Endothelial cell of umbilical vein (primary cell): ENCODE data around the gene EML6. TPM values are rescaled to one million over a fixed set of nuclear protein-coding genes. Genes with fewer than 3 reads are reported as not detected.

Experiments
- BruUV-seq: library from RNA; stranded (reverse); fragments of 400-500 nt; replicated peaks from 2 replicates; lab custom pipeline; 2021; lab: Mats Ljungman, UMichigan
- CTCF ChIA-PET: fragments of 300-600, 350-600 bp; sonication (Branson Sonifier 250); formaldehyde crosslinking; loops from one replicate; lab custom pipeline; 2021; ENCODE audit warnings: antibody characterized with exemption, inconsistent platforms; lab: Charles Lee
- POLR2A ChIA-PET: fragments of 300-600, 350-600 bp; sonication (Branson Sonifier 250); formaldehyde crosslinking; loops from one replicate; lab custom pipeline; 2021; ENCODE audit warnings: antibody characterized with exemption, inconsistent platforms; lab: Charles Lee
- DNase-seq: peaks from one replicate; pipeline ENCODE4 v3.0.0-alpha.2; 2011; ENCODE audit warnings: low read depth, low spot score
- FAIRE-seq: peaks from 2 replicates; lab custom pipeline; 2011; peaks lifted over from hg19 to GRCh38; lab: Jason Lieb, UNC
- H2AFZ ChIP-seq: 2 replicates; pipeline ENCODE4 v1.6.0; 2012; ENCODE audit warnings: low read depth, low read length, control low read depth, inconsistent platforms
- H3K27ac ChIP-seq: 2 replicates; pipeline ENCODE4 v1.5.1; 2011; ENCODE audit warnings: low read depth, mild to moderate bottlenecking, control low read depth, low read length, moderate library complexity; ENCODE audit not compliant: insufficient read depth
- H3K27me3 ChIP-seq, 2 experiments: 2 replicates each; pipeline versions ENCODE4 v1.6.0 to v1.6.1; 2011; ENCODE audit warnings: low read length in 2 of 2, mixed read lengths in 1 of 2; ENCODE audit not compliant: control insufficient read depth in 2 of 2, insufficient read depth in 2 of 2
- H3K36me3 ChIP-seq, 2 experiments: 2 replicates in 1 of 2; 3 replicates in 1 of 2; pipeline ENCODE4 v1.5.1; 2011; ENCODE audit warnings: low read length in 2 of 2, mild to moderate bottlenecking in 1 of 2, moderate library complexity in 1 of 2; ENCODE audit not compliant: control insufficient read depth in 2 of 2, insufficient read depth in 2 of 2; ENCODE audit errors: extremely low read depth in 1 of 2
- H3K4me1 ChIP-seq: 3 replicates; pipeline ENCODE4 v1.5.1; 2011; ENCODE audit warnings: mild to moderate bottlenecking, low read length; ENCODE audit not compliant: control insufficient read depth, insufficient read depth; ENCODE audit errors: extremely low read depth
- H3K4me2 ChIP-seq: 2 replicates; pipeline ENCODE4 v1.6.1; 2011; ENCODE audit warnings: low read length, control low read depth, mixed read lengths; ENCODE audit not compliant: insufficient read depth
- H3K4me3 ChIP-seq, 3 experiments: fragments of 200-600 bp in 1 of 3; sonication (generic), shearing (Covaris generic) in 1 of 3; replicated peaks in 1 of 3; 2 replicates each; pipeline ENCODE4 v1.5.1; 2011 to 2016; ENCODE audit warnings: control low read depth in 3 of 3, low read length in 3 of 3, mild to moderate bottlenecking in 2 of 3, inconsistent platforms in 1 of 3, low read depth in 1 of 3, moderate library complexity in 1 of 3; ENCODE audit not compliant: insufficient read depth in 1 of 3
- H3K79me2 ChIP-seq: 2 replicates; pipeline ENCODE4 v1.6.0; 2012; ENCODE audit warnings: low read length, inconsistent platforms; ENCODE audit not compliant: control insufficient read depth, insufficient read depth
- H3K9ac ChIP-seq: replicated peaks from 2 replicates; pipeline ENCODE3; 2011; ENCODE audit warnings: low read length, control low read depth; ENCODE audit not compliant: insufficient read depth; ENCODE audit errors: extremely low read depth
- H3K9me1 ChIP-seq: replicated peaks from 3 replicates; pipeline ENCODE4 v1.6.0; 2011; ENCODE audit warnings: mild to moderate bottlenecking, low read length; ENCODE audit not compliant: control insufficient read depth, insufficient read depth; ENCODE audit errors: extremely low read depth
- H3K9me3 ChIP-seq: replicated peaks from 2 replicates; pipeline ENCODE4 v1.5.1; 2012; ENCODE audit warnings: low read length, inconsistent platforms; ENCODE audit not compliant: control insufficient read depth, insufficient read depth
- H4K20me1 ChIP-seq: replicated peaks from 2 replicates; pipeline ENCODE3; 2011; ENCODE audit warnings: mild to moderate bottlenecking, low read length; ENCODE audit not compliant: control insufficient read depth, insufficient read depth; ENCODE audit errors: extremely low read depth
- EZH2 ChIP-seq: IDR thresholded peaks from 2 replicates; pipeline ENCODE4 v1.6.1; 2012; ENCODE audit warnings: borderline replicate concordance, low read depth, mild to moderate bottlenecking, moderate library complexity, low read length, inconsistent platforms; ENCODE audit not compliant: severe bottlenecking
- FOS ChIP-seq: IDR thresholded peaks from 2 replicates; pipeline ENCODE4 v1.6.1; 2011; ENCODE audit warnings: mild to moderate bottlenecking, low read length, moderate library complexity, borderline replicate concordance; ENCODE audit not compliant: insufficient read depth
- JUN ChIP-seq: IDR thresholded peaks from 2 replicates; pipeline ENCODE4 v1.6.1; 2011; ENCODE audit warnings: borderline replicate concordance, low read depth; ENCODE audit not compliant: insufficient read length, insufficient read depth
- MYC ChIP-seq: IDR thresholded peaks from one replicate; pipeline ENCODE4 v1.6.1; 2011; ENCODE audit warnings: mild to moderate bottlenecking, low read depth, low read length
- POLR2A ChIP-seq: IDR thresholded peaks from 2 replicates; pipeline ENCODE4 v1.6.1; 2012; ENCODE audit warnings: low read depth, mild to moderate bottlenecking, control low read depth, low read length
- dilution Hi-C: fragments of 300-500 bp; cut with MboI; formaldehyde crosslinking; loops from one replicate; pipeline ENCODE4 v1.15.0; 2019; ENCODE audit warnings: low sequenced_read_pairs; ENCODE audit not compliant: extremely low pct_ligation_motif_present
- intact Hi-C: fragments of 100-400 bp; cut with micrococcal nuclease; formaldehyde crosslinking; loops from one replicate; pipeline ENCODE4 v1.10.0; 2022
- polyA plus RNA-seq, 4 experiments: library from polyadenylated mRNA; depleted of rRNA in 3 of 4; stranded (reverse) in 3 of 4; unstranded in 1 of 4; fragments of >200 nt; gene quantifications; 2 replicates each; pipeline versions ENCODE4 v1.2.1 to v1.2.3, GENCODE V29; 2011 to 2012; ENCODE audit warnings: missing spikeins in 1 of 4
- total RNA-seq: library from RNA; stranded (reverse); gene quantifications from 2 replicates; pipeline ENCODE4 v1.2.3, GENCODE V29; 2021

The EML6 gene
- total and polyA plus RNA-seq, 2 donors (not counting 3 experiments of a cell fraction or from before 2014, with no cell fraction given), result 0.79 to 2.1 TPM

GRCh38 chr2:54723996-54724559 lies 616 bp downstream of the EML6 start:
- FAIRE-seq (no peak), DNase-seq (peak; percentile 57)
- Histone ChIP-seq H2AFZ (peak overlapping the region; percentile 93), H4K20me1 (no peaks in the 10 kb centered on the region), H3K4me1 (peaks cover 28% of the 10 kb centered on the region), H3K79me2 (no peaks in the 10 kb centered on the region), H3K9me3 (no peaks in the 10 kb centered on the region), H3K9me1 (no peaks in the 10 kb centered on the region), H3K27me3 (peaks cover 8 to 14% of the 10 kb centered on the region in 2 experiments), H3K36me3 (no peaks in the 10 kb centered on the region), H3K4me2 (peak overlapping the region; percentile 83), H3K27ac (peak overlapping the region; percentile 41), H3K4me3 (peak overlapping the region; percentile 40 to 85 (median 80)), H3K9ac (peak overlapping the region; percentile 69)
- intact Hi-C loops (loop anchor here (1.0 to 10.0 kb wide), 5 partner anchors 114 to 607 kb away; partner anchors contain the start of gene ACYP2), dilution Hi-C loops (no loop called here)
- ChIA-PET CTCF (interaction anchor here (0.6 to 3.3 kb wide), 4 partner anchors 59 to 478 kb away, joined by 3 to 48 read pairs (median 4); no protein-coding TSS in a partner anchor), POLR2A (interaction anchor here (0.6 kb wide), 1 partner anchor 627 kb away, joined by 3 read pairs; no protein-coding TSS in a partner anchor)
- no TSS peak for BruUV-seq
- TF ChIP-seq FOS, result no peak
- TF ChIP-seq JUN, result no peak
- no peak for TF ChIP-seq POLR2A
- peak; percentile 10 for TF ChIP-seq EZH2

- Histone ChIP-seq H3K27ac (no peak overlapping the region), H4K20me1 (no peaks in the 10 kb centered on the region), H3K36me3 (no peaks in the 10 kb centered on the region), H3K9me1 (no peaks in the 10 kb centered on the region), H2AFZ (peak overlapping the region; percentile 93), H3K79me2 (no peaks in the 10 kb centered on the region), H3K4me1 (peaks cover 28% of the 10 kb centered on the region), H3K27me3 (peaks cover 6 to 11% of the 10 kb centered on the region in 2 experiments), H3K4me2 (peak overlapping the region; percentile 83), H3K9me3 (no peaks in the 10 kb centered on the region), H3K4me3 (peak overlapping the region; percentile 40 to 85 (median 80)), H3K9ac (peak overlapping the region; percentile 69)
- ChIA-PET POLR2A (no interaction called here), CTCF (interaction anchor here (1.1 to 3.3 kb wide), 2 partner anchors 60 to 113 kb away, joined by 3 to 48 read pairs; no protein-coding TSS in a partner anchor)
- FAIRE-seq (no peak), DNase-seq (no peak)
- BruUV-seq, result no TSS peak
- intact Hi-C loops, result loop anchor here (1.0 to 10.0 kb wide), 4 partner anchors 114 to 607 kb away; partner anchors contain the start of gene ACYP2
- no peak for TF ChIP-seq MYC
- peak; percentile 22 for TF ChIP-seq EZH2
- dilution Hi-C loops, result no loop called here
Measured at GRCh38 chr2:54724560-54725342, 1.3 kb downstream of the EML6 start.
